Measurements from ENCODE around the gene NTRK3.
A peak's percentile ranks its signal among the peaks of the same experiment; 100 is the strongest.

The NTRK3 gene

GRCh38 chr15:88247914-88248313 is 8.6 kb downstream of the NTRK3 start:
- no peak for TF ChIP-seq CTCF (conservative IDR thresholded peaks at IDR 0.05)
- no peak overlapping the region for H3K27ac ChIP-seq

GRCh38 chr15:88246666-88247446 is 9.7 kb downstream of the NTRK3 start:
- no peak overlapping the region for H3K27ac ChIP-seq
- peak; percentile 99 for TF ChIP-seq CTCF (conservative IDR thresholded peaks at IDR 0.05)

- H3K27ac ChIP-seq = no peak overlapping the region
- TF ChIP-seq CTCF (conservative IDR thresholded peaks at IDR 0.05) = no peak
Measured at GRCh38 chr15:88246081-88246480, 10.5 kb downstream of the NTRK3 start.

GRCh38 chr15:88243895-88244787 is 12.4 kb downstream of the NTRK3 start:
- TF ChIP-seq CTCF (conservative IDR thresholded peaks at IDR 0.05) = peak; percentile 75
- H3K27ac ChIP-seq = no peak overlapping the region

- no peak overlapping the region for H3K27ac ChIP-seq
- no peak for TF ChIP-seq CTCF (conservative IDR thresholded peaks at IDR 0.05)
Measured at GRCh38 chr15:88242586-88243555, 13.7 kb downstream of the NTRK3 start.

GRCh38 chr15:88241461-88241860 is 15.1 kb downstream of the NTRK3 start:
- no peak overlapping the region for H3K27ac ChIP-seq
- no peak for TF ChIP-seq CTCF (conservative IDR thresholded peaks at IDR 0.05)

Measured in VCaP (cell line).